CD4-positive, alpha-beta T cell (primary cell): ENCODE measurements around the gene OASL. TPM values are rescaled to one million over a fixed set of nuclear protein-coding genes. Genes with fewer than 3 reads are reported as not detected.

Experiments used
- ATAC-seq: fragments of 200-7000 bp; cut with Tn5 transposase; one replicate; pipeline ENCODE4 v1.10.0; 2022; ENCODE audit warnings: mild to moderate bottlenecking; ENCODE audit not compliant: poor library complexity
- CTCF ChIA-PET: fragments of 350-600 bp; sonication (Branson Sonifier 250); formaldehyde crosslinking; loops from one replicate; lab custom pipeline; 2021; ENCODE audit warnings: antibody characterized with exemption, inconsistent platforms; lab: Charles Lee
- POLR2A ChIA-PET: fragments of 350-600 bp; sonication (Branson Sonifier 250); formaldehyde crosslinking; loops from one replicate; lab custom pipeline; 2021; ENCODE audit warnings: antibody characterized with exemption, inconsistent platforms; lab: Charles Lee
- DNase-seq, 14 experiments: peaks; one replicate each; pipeline ENCODE4 v3.0.0-alpha.2; 2013 to 2020; ENCODE audit warnings: mixed read lengths in 2 of 14
- H3K27ac ChIP-seq, 2 donors: one replicate each; pipeline versions ENCODE4 v1.5.1 to v1.7.0; 2013; ENCODE audit warnings: low read length in 2 of 2, low read depth in 1 of 2, mild to moderate bottlenecking in 1 of 2
- H3K27me3 ChIP-seq, 2 experiments: 1 replicate in 1 of 2; 2 replicates in 1 of 2; pipeline versions ENCODE4 v1.6.1 to v1.7.0; 2013; ENCODE audit warnings: low read length in 2 of 2, control low read depth in 1 of 2, mild to moderate bottlenecking in 1 of 2, moderate library complexity in 1 of 2; ENCODE audit not compliant: insufficient read depth in 2 of 2, control insufficient read depth in 1 of 2
- H3K36me3 ChIP-seq: one replicate; pipeline ENCODE4 v1.6.1; 2013; ENCODE audit warnings: low read length, control low read depth; ENCODE audit not compliant: insufficient read depth
- H3K4me1 ChIP-seq: one replicate; pipeline ENCODE4 v1.6.1; 2013; ENCODE audit warnings: low read length, control low read depth; ENCODE audit not compliant: insufficient read depth
- H3K4me3 ChIP-seq: one replicate; pipeline ENCODE4 v1.5.1; 2013; ENCODE audit warnings: mild to moderate bottlenecking, low read length, moderate library complexity
- H3K9me3 ChIP-seq, 2 experiments: 1 replicate in 1 of 2; 2 replicates in 1 of 2; pipeline versions ENCODE4 v1.6.1 to v1.7.0; 2013; ENCODE audit warnings: low read length in 2 of 2, mild to moderate bottlenecking in 2 of 2, control low read depth in 1 of 2, moderate library complexity in 1 of 2; ENCODE audit not compliant: control insufficient read depth in 1 of 2, insufficient read depth in 1 of 2
- H3K27ac Mint-ChIP-seq: one replicate; pipeline ENCODE4 v1.8.0; 2020; ENCODE audit warnings: mixed read lengths
- H3K27me3 Mint-ChIP-seq: one replicate; pipeline ENCODE4 v1.8.0; 2021; ENCODE audit warnings: mixed read lengths
- H3K36me3 Mint-ChIP-seq: one replicate; pipeline ENCODE4 v1.8.0; 2021; ENCODE audit warnings: low read depth, mixed read lengths
- H3K4me1 Mint-ChIP-seq: one replicate; pipeline ENCODE4 v1.8.0; 2021; ENCODE audit warnings: low read depth, mixed read lengths
- H3K4me3 Mint-ChIP-seq: one replicate; pipeline ENCODE4 v1.8.0; 2020; ENCODE audit warnings: mild to moderate bottlenecking, mixed read lengths
- H3K9me3 Mint-ChIP-seq: one replicate; pipeline ENCODE4 v1.8.0; 2020; ENCODE audit warnings: mixed read lengths
- intact Hi-C, 2 experiments: fragments of 100-400 bp; cut with DNase I in 1 of 2; cut with micrococcal nuclease in 1 of 2; formaldehyde crosslinking; loops; one replicate each; pipeline versions ENCODE4 v1.15.1 to v1.9.0; 2023 to 2025; cut with DNase I, micrococcal nuclease
- total RNA-seq, 174 experiments: library from RNA in 2 of 174; stranded (reverse) in 2 of 174; gene quantifications; one replicate each; pipeline ENCODE4 v1.2.3 and lab custom pipeline; 2021 to 2026
- TF ChIP-seq, protein P1 (sequence below): fragments of 200-600 bp; IDR thresholded peaks from one replicate; pipeline ENCODE4 v1.8.0; 2022; ENCODE audit warnings: antibody characterized with exemption, mild to moderate bottlenecking

The OASL gene
- total RNA-seq, 2 experiments from 2014 or later = 33.0 to 34.7 TPM

DNA sequence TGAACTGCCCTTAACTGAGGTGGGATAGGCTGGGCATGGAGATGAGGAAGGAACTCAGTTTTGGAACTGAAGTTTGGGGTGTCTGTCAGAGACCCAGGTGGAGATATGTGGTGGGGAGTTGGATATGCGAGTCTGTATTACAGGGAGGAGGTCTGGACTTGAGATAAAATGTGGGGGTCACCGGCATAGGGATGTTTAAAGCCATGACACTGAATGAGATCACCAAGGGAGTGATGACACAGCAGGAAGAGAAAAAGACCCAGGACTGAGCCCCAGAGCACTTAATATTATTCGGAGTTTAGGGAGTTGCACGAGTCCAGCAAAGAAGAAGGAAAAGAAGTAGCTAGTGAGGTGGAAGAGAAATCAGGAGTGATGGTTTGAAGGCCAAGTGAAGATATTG lies 4.0 kb upstream of the OASL start:
- TF ChIP-seq, protein P1, sequence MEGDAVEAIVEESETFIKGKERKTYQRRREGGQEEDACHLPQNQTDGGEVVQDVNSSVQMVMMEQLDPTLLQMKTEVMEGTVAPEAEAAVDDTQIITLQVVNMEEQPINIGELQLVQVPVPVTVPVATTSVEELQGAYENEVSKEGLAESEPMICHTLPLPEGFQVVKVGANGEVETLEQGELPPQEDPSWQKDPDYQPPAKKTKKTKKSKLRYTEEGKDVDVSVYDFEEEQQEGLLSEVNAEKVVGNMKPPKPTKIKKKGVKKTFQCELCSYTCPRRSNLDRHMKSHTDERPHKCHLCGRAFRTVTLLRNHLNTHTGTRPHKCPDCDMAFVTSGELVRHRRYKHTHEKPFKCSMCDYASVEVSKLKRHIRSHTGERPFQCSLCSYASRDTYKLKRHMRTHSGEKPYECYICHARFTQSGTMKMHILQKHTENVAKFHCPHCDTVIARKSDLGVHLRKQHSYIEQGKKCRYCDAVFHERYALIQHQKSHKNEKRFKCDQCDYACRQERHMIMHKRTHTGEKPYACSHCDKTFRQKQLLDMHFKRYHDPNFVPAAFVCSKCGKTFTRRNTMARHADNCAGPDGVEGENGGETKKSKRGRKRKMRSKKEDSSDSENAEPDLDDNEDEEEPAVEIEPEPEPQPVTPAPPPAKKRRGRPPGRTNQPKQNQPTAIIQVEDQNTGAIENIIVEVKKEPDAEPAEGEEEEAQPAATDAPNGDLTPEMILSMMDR = no peak
- H3K27ac Mint-ChIP-seq = no peak overlapping the region
- no peaks in the 10 kb centered on the region for H3K27me3 ChIP-seq

DNA sequence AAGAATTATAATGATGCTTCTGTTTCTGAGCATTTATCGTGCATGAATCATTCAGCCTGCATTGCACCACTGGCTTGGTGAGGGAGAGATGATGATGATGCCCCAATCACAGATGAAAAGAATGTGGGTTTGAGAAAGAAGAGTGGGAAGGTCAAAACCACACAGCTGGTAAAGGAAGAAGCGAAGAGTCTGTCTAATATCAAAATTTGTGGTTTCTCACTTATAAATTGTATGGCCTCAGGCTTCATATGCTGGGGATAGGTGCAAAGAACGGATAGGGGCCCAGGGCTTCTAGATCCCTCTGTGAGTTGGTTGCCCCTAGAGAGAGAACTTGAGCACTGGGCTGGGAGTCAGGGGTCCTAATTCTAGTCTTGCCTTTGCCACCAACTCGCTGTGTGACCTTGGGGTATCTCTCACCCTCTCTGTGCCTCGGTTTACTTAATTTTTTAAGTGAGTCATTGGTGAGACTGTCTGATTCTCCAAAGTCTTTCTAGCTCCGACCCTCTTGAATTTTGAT lies 2.2 kb downstream of the OASL start:
- ChIA-PET POLR2A (no interaction called here), CTCF (interaction anchor here (0.6 to 1.0 kb wide), 3 partner anchors 21 to 24 kb away, joined by 3 to 5 read pairs (median 3); partner anchors contain the start of gene C12orf43)
- Histone ChIP-seq H3K9me3 (no peaks in the 10 kb centered on the region), H3K27me3 (no peaks in the 10 kb centered on the region), H3K36me3 (peaks cover 5% of the 10 kb centered on the region), H3K4me3 (peak overlapping the region; percentile 26), H3K4me1 (peaks cover 76% of the 10 kb centered on the region), H3K27ac (peak overlapping the region in 1 of 2 donors; percentile 9)
- intact Hi-C loops = no loop called here
- TF ChIP-seq, protein P1 = no peak
- Mint-ChIP-seq H3K4me1 (peaks cover 52% of the 10 kb centered on the region), H3K27ac (peak overlapping the region; percentile 94), H3K27me3 (no peaks in the 10 kb centered on the region), H3K9me3 (no peaks in the 10 kb centered on the region), H3K4me3 (peak overlapping the region; percentile 96), H3K36me3 (peaks cover 31% of the 10 kb centered on the region)
- ATAC-seq = no peak
- DNase-seq = peak in 5 of 14 experiments; percentile 11 to 72 (median 57)

More for the DNA sequence above, 4.0 kb upstream of the OASL start:
- no peak overlapping the region for H3K4me3 Mint-ChIP-seq
- POLR2A ChIA-PET = no interaction called here
- ATAC-seq (no peak), DNase-seq (no peak)
- Histone ChIP-seq H3K9me3 (no peaks in the 10 kb centered on the region), H3K4me3 (no peak overlapping the region), H3K27ac (no peak overlapping the region), H3K36me3 (no peaks in the 10 kb centered on the region), H3K4me1 (peaks cover 18% of the 10 kb centered on the region)
- H3K9me3 Mint-ChIP-seq = no peaks in the 10 kb centered on the region
- CTCF ChIA-PET = no interaction called here
- H3K36me3 Mint-ChIP-seq = peaks cover 12% of the 10 kb centered on the region
- no peaks in the 10 kb centered on the region for H3K27me3 Mint-ChIP-seq
- H3K4me1 Mint-ChIP-seq = peaks cover 13% of the 10 kb centered on the region
- intact Hi-C loops = no loop called here

DNA sequence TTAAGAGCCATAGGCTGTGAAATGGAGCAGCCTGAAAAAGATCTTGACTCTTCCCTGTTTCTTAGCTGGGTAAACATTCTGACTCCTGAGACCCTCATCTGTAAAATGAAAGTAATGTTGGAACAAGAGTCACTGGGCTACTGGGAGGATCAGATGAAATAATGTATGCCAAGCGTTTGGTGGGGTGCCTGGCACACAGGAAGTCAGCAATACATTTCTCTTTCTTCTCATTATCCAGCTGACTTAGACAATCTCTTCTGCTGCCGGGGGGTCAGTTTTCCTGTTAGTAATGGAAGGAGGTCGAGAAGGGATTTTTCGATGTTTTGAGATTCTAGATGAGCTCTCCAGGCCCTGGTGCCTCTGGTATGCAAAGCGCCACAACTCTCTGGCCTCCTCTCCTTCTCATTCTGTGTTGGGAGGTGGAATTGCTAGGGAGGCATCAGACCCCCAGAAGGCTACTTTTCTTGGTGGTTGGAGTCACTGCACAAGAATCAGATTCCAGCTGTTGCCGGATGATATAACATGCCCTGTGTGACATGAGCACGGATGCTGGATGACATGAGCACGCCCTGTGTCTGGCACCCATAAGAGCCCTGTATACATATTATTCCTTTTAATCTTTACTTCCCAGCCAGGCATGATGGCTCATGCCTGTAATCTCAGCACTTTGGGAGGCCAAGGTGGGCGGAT lies 4.3 kb downstream of the OASL start:
- no peaks in the 10 kb centered on the region for H3K9me3 Mint-ChIP-seq
- Histone ChIP-seq H3K27ac (peak overlapping the region; percentile 29 to 73), H3K4me3 (no peak overlapping the region), H3K36me3 (peaks cover 19% of the 10 kb centered on the region), H3K9me3 (no peaks in the 10 kb centered on the region), H3K4me1 (peaks cover 73% of the 10 kb centered on the region), H3K27me3 (no peaks in the 10 kb centered on the region)
- DNase-seq (peak in 2 of 14 experiments; percentile 23 to 45), ATAC-seq (no peak)
- TF ChIP-seq, protein P1 = no peak
- peaks cover 52% of the 10 kb centered on the region for H3K4me1 Mint-ChIP-seq
- ChIA-PET POLR2A (interaction anchor here (0.6 to 1.9 kb wide), 3 partner anchors 14 to 178 kb away, joined by 3 to 9 read pairs (median 4); no protein-coding TSS in a partner anchor), CTCF (interaction anchor here (1.9 to 2.6 kb wide), 2 partner anchors 26 to 61 kb away, joined by 4 to 15 read pairs; no protein-coding TSS in a partner anchor)
- intact Hi-C loops = no loop called here
- no peaks in the 10 kb centered on the region for H3K27me3 Mint-ChIP-seq
- H3K27ac Mint-ChIP-seq = peak overlapping the region; percentile 89
- peaks cover 45% of the 10 kb centered on the region for H3K36me3 Mint-ChIP-seq
- H3K4me3 Mint-ChIP-seq = peak overlapping the region; percentile 75
